Measurements from ENCODE around the gene GPS2. TPM values are rescaled to one million over a fixed set of nuclear protein-coding genes. Genes with fewer than 3 reads are reported as not detected.

GPS2 gene
- total and polyA plus RNA-seq, 2 donors (not counting 3 experiments of a cell fraction or from before 2014, with no cell fraction given) = 51.6 to 132 TPM

DNA sequence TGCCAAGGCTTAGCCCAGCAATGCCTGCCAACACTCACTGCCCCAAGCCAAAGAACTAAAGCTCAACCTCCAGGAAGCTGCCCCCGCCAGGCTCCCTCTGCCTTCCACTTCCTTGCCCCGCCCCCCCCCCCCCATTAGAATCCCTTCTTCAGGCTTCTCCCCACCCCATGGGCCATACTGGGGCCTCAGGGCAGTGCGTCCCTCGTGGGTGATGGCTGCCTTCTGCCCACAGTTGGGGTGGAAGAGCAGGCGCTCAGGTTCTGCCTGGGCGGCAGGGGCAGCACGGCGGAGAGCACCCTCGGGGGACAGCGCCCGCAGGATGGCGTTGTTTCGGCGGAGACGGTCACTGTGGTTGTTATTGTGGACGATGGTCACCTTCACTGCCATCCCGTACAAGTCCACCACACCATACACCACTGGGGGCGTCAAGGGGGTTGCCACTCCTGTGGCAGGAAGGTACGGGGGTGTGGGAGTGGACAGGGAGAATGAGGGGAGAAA, 9.9 kb upstream of the GPS2 start:
- TF ChIP-seq POLR2AphosphoS5 (IDR thresholded peaks at IDR 0.05; ENCODE audit: insufficient read depth, low read depth, low read length) = no peak
- no peak for TF ChIP-seq POLR2A (IDR thresholded peaks at IDR 0.05; ENCODE audit: low read depth, low read length)
- TF ChIP-seq, protein P1, sequence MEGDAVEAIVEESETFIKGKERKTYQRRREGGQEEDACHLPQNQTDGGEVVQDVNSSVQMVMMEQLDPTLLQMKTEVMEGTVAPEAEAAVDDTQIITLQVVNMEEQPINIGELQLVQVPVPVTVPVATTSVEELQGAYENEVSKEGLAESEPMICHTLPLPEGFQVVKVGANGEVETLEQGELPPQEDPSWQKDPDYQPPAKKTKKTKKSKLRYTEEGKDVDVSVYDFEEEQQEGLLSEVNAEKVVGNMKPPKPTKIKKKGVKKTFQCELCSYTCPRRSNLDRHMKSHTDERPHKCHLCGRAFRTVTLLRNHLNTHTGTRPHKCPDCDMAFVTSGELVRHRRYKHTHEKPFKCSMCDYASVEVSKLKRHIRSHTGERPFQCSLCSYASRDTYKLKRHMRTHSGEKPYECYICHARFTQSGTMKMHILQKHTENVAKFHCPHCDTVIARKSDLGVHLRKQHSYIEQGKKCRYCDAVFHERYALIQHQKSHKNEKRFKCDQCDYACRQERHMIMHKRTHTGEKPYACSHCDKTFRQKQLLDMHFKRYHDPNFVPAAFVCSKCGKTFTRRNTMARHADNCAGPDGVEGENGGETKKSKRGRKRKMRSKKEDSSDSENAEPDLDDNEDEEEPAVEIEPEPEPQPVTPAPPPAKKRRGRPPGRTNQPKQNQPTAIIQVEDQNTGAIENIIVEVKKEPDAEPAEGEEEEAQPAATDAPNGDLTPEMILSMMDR (IDR thresholded peaks at IDR 0.05; ENCODE audit: extremely low read depth in 1 of 2, insufficient read depth in 1 of 2, low read depth in 1 of 2, low read length in 2 of 2) = no peak
- TF ChIP-seq GATA2 (IDR thresholded peaks at IDR 0.05; ENCODE audit: insufficient read depth, insufficient read length, low read depth, low read length) = no peak
- no peak for TF ChIP-seq EZH2 (IDR thresholded peaks at IDR 0.05; ENCODE audit: borderline replicate concordance, low read depth, low read length, severe bottlenecking)
- TF ChIP-seq MYC (IDR thresholded peaks at IDR 0.05; ENCODE audit: low read depth, low read length) = no peak
- TF ChIP-seq, protein P2, sequence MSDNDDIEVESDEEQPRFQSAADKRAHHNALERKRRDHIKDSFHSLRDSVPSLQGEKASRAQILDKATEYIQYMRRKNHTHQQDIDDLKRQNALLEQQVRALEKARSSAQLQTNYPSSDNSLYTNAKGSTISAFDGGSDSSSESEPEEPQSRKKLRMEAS (IDR thresholded peaks at IDR 0.05; ENCODE audit: insufficient read depth, insufficient read length) = no peak
- no peak for TF ChIP-seq FOS (IDR thresholded peaks at IDR 0.05; ENCODE audit: borderline replicate concordance, insufficient read depth, low read length)
- no peak for TF ChIP-seq JUN (IDR thresholded peaks at IDR 0.05; ENCODE audit: borderline replicate concordance, insufficient read depth, insufficient read length, low read depth)
- no peak overlapping the region for H2AFZ ChIP-seq (ENCODE audit: low read depth, low read length)
- FAIRE-seq = no peak

More for the DNA sequence above, 9.9 kb upstream of the GPS2 start:
- no peaks in the 10 kb centered on the region for H3K27me3 ChIP-seq (ENCODE audit: control insufficient read depth in 2 of 2, insufficient read depth in 2 of 2, low read length in 2 of 2)
- H3K4me2 ChIP-seq (ENCODE audit: insufficient read depth, low read length) = no peak overlapping the region
- no peak overlapping the region for H3K27ac ChIP-seq (ENCODE audit: insufficient read depth, low read depth, low read length)
- BruUV-seq (replicated peaks) = no TSS peak
- no peaks in the 10 kb centered on the region for H4K20me1 ChIP-seq (replicated peaks; ENCODE audit: control insufficient read depth, extremely low read depth, insufficient read depth, low read length)
- peaks cover 6% of the 10 kb centered on the region for H3K4me1 ChIP-seq (ENCODE audit: control insufficient read depth, extremely low read depth, insufficient read depth, low read length)
- H3K9ac ChIP-seq (replicated peaks; ENCODE audit: extremely low read depth, insufficient read depth, low read length) = no peak overlapping the region
- POLR2A ChIA-PET = no interaction called here
- H3K36me3 ChIP-seq (ENCODE audit: control insufficient read depth in 2 of 2, extremely low read depth in 1 of 2, insufficient read depth in 2 of 2, low read length in 2 of 2) = peaks cover 10 to 41% of the 10 kb centered on the region in 2 experiments
- no peaks in the 10 kb centered on the region for H3K9me1 ChIP-seq (replicated peaks; ENCODE audit: control insufficient read depth, extremely low read depth, insufficient read depth, low read length)
- CTCF ChIA-PET = interaction anchor here (0.7 to 1.8 kb wide), 11 partner anchors 12 to 280 kb away, joined by 3 to 13 read pairs (median 3); partner anchors contain the start of genes ACAP1, SLC2A4 and TNFSF13
- H3K9me3 ChIP-seq (replicated peaks; ENCODE audit: control insufficient read depth, insufficient read depth, low read length) = no peaks in the 10 kb centered on the region
- H3K79me2 ChIP-seq (ENCODE audit: control insufficient read depth, insufficient read depth, low read length) = peaks cover 10% of the 10 kb centered on the region
- dilution Hi-C loops (cut with MboI; ENCODE audit: extremely low pct_ligation_motif_present, low sequenced_read_pairs) = no loop called here
- H3K4me3 ChIP-seq (replicated peaks in 1 of 3; ENCODE audit: insufficient read depth in 1 of 3, low read depth in 1 of 3, low read length in 3 of 3) = no peak overlapping the region
- intact Hi-C loops (cut with micrococcal nuclease) = no loop called here
- no peak for DNase-seq (ENCODE audit: low read depth, low spot score)

Measured in endothelial cell of umbilical vein (primary cell).